Stimulated activated CD8-positive, alpha-beta memory T cell treated with anti-CD3 and anti-CD28 coated beads, Interleukin-15, amount 100 ng/mL, for 24 hours (primary cell): ENCODE results near the gene POGZ.
A peak's percentile ranks its signal among the peaks of the same experiment; 100 is the strongest.
"Not testable (repeated sequence)": the region's sequence is repeated elsewhere in the genome, so short reads cannot be mapped to it uniquely, and the experiment has no call there.

Experiments
- DNase-seq: peaks from one replicate; pipeline ENCODE4 v3.0.0-alpha.2; 2020; ENCODE audit warnings: low read depth

POGZ gene

DNA sequence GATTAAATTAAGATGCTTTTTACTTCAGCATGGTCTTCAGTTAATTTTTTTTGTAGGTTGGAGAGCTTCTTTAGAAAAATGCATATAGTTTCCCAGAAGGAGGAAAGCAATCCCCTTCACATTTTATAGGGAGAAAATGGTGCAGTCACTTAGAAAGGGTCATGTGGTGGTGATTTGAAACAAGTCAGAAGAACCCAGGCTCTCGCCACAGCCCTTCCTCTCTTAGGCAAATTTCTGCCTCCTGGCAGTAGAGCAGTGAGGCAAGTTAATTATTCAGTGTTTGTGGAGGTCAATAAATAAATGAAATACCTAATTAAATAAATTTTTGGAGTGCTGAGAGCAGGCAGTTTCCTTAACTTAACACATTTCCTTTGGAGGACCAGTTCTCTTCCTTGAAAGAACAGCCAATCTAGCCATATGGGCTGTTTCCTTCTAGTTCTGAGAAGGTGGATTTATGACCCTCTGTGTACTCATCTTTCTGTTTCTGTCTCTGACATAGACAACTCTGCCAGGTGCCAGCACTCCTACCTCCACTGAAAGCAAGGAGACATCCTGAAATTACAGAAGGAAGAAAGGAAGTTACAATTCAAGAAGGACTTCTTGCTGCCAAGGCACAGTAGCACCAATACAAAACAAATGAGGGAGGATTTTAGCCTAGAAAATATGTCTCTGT is 19.0 kb upstream of the POGZ start:
- no peak for DNase-seq

DNA sequence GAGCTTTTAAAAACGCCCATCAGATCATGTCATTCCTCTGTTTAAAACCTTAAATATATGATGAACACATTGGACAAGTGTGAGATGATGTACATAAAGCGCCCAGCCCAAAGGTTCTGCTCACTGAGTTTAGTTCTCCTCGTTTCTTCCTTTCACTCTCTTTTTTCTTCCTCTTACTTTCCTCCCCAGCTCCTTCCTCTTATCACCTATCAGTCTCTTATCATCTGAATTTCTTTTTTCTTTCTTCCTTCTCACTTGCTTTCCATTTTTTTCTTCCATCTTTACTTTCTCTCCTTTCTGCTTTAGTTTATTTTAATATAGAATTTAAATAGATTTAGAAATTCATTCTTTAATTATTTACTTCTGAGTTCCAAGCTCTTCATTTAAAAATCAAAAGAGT is 17.8 kb upstream of the POGZ start:
- no peak for DNase-seq

DNA sequence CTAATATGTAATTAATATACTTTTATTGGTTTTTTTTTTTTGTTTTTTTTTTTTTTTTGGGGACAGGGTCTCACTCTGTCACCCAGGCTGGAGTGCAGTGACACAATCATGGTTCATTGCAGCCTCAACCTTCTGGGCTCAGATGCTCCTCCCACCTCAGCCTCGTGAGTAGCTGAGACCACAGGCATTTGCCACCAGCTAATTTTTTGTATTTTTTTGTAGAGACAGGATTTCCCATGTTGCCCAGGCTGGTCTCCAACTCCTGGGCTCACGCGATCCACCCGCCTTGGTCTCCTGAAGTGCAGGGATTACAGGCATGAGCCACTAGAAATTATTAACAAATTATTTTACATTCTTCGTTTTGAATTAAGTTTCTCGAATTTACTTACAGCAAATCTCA is 16.8 kb upstream of the POGZ start:
- no peak for DNase-seq

DNA sequence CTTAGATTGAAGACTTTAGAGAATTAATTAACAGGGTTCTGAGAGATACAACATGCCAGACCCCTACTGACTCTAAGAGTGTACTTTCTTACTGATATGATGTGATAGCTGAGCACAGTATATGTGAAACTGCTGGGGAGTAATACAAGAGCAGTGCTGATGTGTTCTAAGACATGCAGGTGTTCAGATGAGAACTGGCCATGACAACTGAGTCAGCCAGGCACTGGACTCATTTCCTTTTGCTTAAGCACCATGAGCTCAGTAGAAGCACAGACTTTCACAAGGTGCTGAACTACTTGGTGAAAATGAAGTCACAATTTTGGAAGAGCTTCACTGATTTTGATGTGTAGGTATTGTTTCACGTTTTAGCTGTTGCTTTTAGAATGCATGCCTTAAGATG is 15.9 kb upstream of the POGZ start:
- no peak for DNase-seq

DNA sequence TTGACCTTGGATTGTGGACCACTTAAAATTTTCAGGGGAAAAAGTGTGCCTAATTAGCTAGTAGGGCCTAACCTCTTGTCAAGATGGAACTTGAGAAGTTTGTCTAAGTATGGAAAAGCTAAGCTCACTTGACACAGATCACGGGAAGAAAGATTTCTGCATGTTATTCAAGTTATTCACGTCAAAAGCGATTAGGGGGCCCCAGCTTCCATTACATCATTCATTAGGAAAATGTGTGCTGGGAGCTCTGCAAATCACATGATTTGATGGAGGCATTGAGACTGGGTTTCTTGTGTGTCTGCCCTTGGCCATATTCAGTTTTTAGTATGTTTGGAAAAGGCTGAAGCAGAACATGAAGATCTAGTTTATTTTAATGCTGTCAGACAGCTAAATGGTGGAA is 15.5 kb upstream of the POGZ start:
- no peak for DNase-seq

DNA sequence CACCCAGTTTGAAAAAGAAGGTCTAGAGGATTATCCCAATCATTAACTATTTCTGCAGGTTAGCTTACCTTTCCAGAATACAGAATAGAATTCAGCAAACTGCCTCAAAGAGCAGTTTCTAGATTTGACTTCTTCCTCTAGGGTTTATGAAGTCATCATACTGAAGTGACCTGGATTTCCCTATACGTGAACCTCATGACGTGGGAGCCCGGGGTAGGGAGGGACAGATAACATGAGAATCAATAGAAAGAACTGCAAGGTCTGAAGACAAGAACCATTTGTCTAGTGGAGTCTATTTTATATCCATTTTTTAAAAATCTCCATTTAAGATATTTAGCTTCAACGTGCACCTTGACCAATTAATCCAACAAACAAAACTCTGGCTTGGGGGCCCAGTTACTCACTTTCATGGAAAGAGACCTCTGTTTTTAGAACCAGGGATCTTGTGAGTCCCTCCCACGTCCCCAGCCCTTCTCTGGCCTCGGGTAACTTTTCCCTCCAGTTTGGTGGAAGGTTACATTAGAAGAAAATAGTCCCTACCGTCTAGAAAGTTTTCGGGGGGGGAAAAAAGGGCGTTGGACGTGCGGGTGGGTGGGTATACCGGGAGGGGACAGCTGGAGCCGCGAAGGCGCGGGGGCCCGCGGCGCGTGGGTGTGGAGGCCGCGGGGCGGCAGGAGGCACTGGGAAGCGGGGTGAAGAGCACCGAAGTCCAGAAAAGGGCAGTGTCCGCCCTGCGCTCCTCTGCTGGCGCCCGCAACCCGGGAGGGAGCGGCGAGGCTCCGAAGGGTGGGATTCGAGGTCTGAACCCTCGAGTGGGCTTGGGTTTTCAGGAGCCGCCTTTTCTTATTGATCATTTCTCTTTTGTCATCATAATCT is 13.8 kb upstream of the POGZ start:
- DNase-seq = no peak

DNA sequence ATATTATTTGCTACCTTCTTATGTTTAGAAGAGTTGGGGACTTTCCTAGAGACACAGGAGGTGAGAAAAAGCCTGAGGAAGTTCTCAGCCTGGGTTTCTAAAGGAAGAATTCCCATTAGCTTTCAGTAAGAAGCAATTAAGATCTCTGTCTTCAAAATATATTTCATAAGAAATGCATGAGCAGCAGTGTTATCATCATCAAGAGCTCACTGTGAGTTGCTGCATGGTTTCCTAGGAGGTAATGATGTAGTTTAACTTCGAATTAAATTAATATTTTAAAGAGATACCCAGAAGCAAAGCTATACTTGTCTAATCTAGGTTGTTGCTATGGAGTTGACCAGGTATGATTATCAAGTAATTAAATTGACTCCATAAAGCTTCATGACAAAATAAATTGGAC is 5.7 kb upstream of the POGZ start:
- DNase-seq = no peak

DNA sequence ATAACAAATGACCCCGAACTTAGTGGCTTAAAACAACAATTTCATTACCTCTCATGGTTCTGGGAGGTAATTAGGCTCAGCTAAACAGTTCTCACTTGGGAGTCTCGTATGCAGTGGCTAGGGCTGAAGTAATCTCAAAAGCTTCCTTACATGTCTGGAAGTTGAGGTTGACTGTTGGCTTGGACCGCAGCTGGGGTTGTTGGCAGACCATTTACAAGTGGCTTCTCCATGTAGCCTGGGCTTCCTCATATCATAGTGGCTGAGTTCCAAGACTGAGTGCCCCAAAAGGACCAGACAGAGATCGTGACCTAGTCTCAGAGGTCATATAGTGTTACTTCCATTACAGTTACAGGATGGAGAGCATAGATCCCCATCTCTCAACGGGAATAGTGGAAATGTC is 2.4 kb upstream of the POGZ start:
- DNase-seq = no peak

DNA sequence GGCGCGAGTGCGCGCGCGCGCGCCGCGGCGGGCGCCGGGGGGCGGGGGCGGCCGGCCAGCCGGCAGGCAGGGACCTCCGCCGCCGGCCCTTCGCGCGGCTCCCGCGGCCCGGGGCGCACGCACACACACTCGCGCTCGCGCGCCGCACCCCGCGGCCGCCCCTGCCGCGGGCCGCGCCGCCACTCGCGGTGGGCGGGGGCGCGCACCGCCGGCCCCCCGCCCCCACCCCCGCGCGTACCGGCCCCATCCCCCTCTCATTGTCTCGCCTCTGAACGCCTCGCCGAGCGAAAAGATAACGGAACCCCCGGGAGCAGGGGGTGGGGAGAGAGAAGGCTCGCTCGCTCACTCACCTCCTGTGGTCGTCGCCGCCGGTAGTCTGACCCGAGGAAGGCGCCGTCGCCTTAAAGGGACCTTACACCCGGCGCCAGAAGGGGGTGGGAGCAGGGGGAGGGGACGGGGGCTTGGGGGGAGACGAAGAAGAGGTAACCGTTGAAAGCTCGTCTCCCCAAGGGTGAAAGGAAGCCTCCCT is 428 bp downstream of the POGZ start:
- no peak for DNase-seq

DNA sequence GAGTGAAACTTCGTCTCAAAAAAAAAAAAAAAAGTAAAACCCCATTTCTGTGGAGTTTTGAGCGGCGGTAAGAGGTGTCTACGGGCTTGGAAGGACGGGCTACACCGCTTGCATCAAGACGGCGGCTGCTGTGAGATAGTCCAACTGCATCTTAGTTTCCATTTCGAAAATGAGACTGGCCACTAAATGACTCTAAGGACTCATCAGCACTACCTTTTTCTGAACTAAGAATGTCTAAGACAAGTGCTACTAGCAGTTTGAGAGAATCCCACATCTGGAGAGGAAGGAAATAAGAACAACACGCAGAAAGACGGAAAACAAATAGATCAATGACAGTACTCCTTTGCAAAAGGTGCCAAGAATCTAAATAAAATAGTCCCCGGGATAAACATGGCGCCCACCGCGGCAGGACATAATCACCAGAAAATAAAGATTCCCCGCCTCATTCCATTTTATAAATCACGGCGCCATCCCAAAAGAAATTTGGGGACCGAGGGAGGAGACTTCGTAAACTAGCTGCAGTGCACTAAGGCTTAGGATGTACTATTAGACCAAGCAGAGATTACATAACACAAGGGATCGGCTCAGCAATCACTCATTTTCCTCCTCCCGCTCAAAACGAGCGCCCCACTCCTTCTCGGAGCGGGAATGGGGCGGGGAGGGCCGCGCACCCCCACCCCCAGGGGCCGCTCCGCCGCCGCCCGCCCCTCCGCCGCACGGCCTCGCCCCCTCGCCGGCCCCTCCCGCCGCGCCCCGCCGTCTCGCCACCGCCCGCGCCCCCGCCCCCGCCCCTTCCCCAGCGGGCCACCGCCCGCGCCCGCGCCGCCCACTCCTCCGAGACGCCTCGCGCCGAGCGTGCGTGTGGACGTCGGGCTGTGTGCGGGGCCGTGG is 1.1 kb downstream of the POGZ start:
- peak; percentile 12 for DNase-seq

DNA sequence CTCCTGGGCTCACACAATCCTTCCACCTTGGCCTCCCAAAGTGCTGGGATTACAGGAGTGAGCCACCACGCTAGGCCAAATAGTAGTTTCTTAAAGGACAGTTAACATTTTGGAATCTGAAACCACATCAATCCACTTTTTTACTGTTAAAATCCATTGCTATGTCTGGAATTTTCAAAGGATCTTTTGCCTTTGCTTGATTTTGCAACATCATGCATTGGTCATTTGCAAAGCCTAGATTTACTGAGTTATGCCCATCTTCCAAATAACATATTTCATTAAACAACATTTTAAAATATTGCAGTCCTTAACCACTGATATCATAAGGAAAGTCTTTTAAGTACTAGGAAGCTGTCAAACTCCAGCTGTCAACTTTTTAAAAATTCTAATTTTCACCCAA is 3.3 kb downstream of the POGZ start:
- no peak for DNase-seq

DNA sequence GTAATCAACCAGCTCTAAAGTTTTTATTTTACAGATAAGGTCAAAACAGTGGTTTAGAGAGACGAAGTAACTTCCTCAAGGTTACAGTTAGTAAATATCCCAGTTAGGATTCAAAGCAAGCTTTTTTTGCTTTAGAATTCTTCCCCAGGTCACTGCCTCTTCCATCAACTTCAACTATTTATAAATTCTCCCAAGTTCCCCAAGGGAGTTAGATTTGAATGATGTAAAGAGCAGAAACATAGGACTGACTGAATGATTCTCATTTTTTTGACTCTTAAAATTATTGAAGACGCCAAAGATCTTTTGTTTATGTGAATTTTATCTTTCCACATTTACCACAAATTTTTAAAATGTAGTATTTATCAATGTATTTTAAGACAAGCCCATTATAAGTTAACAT is 4.1 kb downstream of the POGZ start:
- no peak for DNase-seq

DNA sequence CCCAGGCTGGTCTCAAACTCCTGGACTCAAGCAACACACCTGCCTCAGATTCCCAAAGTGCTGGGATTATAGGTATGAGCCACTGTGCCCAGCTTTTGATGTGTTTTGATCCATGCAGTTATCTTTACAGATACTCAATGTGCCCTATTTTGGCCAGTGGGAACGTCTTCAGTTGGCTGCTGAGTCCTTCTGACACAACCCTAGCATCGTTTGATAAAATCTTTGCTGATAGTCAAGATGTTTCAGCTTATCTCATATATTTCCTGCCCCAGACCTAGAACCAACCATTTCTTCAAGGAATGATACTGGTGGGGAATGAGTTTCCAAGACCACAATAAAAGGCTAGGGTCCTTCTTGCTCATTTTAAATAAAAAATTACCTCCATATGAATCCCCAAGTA is 11.6 kb downstream of the POGZ start:
- no peak for DNase-seq

DNA sequence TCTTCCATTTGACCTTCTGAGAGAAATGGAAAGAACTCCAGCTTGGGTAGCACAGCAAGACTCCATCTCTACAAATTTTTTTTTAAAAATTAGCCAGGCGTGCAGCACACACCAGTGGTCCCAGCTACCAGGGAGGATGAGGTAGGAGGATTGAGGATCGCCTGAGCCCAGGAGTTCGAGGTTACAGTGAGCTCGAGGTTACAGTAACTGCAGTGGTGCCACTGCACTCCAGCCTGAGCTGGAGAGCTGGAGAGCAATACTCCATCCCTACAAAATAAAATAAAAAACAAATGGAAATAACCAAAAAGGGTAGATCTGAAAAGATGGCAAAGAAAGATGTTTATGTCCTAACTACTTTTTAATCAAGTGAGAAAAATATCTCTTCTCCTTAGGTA is 14.5 kb downstream of the POGZ start:
- DNase-seq = no peak

DNA sequence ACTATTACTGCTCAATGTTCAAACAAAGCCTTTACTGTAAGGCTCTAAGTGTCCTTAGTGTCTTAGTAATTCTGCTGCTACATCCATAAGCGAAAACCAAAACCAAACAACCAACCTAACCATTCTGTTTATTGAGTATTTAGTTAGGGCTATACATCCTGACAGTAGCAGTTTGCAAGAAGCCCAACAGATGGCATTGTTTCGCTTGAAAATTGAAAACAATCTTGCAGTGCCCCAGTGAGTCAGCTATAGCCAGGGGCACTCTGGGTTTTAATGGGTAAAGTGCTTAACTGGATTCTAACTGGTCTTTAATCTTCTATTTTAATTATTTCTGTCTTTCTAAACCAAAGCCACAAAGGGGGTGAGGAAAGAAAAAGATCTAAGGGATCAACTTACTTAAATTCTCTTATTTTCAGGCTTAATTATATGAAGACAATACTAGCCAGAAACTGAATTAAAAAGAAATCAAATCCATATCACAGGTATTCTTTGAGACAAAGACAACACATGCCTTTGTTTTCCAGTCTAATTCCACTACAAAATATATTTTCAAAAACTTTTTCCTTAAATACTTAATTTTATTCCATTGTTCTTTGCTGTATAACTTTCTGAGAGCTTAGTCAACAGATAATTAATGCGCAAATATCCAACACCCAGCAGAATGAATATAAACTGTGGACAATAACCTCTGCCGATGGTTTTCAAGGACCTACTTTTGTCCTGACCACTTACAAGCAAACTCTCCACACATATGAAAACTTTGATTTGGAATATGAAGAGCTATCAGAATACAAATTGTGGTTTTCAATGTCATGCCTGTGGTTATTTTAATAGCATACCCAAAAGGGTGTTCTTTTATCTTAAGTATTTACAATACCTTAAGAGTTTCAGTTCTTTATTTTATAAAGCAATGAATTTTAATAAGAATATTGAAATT is 15.2 kb downstream of the POGZ start:
- no peak for DNase-seq

DNA sequence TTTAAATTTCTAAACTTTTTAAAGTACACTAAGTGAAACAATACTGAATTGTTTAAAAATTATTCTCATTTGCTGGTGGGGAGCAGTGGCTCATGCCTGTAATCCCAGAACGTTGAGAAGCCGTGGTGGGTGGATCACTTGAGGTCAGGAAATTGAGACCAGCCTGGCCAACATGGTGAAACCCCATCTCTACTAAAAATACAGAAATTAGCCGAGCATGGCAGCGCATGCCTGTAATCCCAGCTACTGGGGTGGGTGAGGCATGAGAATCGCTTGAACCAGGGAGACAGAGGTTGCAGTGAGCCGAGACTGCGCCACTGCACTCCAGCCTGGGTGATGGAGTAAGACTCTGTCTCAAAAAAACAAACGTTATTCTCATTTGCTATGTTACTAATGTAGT is 21.9 kb downstream of the POGZ start:
- DNase-seq = not testable (repeated sequence)

DNA sequence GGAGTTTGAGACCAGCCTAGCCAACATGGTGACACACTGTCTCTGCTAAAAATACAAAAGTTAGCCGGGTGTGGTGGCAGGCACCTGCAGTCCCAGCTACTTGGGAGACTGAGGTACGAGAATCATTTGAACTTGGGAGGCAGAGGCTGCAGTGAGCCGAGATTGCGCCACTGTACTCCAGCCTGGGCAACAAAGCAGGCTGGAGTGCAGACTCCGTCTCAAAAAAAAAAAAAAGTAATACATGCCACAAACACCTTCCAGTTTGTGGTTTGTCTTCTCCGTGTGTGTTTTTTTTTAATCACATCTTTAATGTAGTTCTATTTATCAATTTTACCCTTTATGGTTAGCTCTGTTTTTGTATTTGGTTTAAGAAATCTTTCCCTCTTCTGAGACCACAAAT is 22.3 kb downstream of the POGZ start:
- DNase-seq = no peak

DNA sequence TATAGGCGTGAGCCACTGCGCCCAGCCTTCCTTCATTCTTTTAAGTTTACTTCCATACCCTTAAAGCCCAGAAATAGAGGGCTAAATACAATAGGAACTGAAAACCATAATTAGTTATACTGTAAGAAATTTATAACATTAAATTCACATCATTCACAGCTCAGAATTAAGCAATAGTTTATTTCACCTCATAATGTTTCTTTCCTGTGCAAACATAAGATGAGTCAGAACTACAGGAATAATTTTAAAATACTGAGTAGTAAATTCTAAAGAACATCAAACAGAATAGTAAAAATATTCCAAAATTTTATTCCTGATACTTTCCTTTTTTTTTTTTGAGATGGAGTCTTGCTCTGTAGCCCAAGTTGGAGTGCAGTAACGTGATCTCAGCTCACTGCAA is 24.1 kb downstream of the POGZ start:
- DNase-seq = no peak

DNA sequence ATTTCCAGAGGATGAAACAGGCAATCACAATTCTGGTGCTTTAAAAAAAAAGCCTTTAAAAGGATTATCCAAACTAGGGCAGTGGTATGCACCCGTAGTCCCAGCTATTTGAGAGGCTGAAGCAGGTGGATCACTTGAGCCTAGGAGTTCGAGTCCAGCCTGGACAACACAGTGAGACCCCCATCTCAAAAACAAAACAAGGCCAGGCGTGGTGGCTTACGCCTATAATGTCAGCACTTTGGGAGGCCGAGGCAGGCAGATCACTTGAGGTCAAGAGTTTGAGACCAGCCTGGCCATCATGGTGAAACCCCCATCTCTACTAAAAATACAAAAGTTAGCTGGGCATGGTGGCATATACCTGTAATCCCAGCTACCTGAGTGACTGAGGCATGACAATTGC is 25.5 kb downstream of the POGZ start:
- DNase-seq = not testable (repeated sequence)

DNA sequence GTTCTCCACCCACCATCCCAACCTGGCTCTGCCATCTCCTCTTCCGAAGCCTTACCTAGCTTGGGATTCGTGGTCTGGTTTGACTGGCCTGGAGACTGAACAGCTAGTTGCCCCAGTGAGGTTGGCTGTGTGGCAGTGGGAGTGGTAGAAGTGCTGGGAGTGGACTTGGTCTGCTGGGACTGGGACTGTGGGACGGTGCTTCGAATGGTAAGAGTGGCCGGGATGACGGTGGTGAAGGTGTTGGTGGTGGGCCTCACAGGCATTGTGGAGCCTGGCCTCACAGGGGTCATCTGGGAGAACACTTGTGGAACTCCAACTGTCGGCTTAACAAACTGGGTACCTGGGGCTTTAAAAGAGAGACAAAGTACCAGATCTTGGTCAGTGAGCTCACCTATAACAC is 31.2 kb downstream of the POGZ start:
- DNase-seq = no peak

DNA sequence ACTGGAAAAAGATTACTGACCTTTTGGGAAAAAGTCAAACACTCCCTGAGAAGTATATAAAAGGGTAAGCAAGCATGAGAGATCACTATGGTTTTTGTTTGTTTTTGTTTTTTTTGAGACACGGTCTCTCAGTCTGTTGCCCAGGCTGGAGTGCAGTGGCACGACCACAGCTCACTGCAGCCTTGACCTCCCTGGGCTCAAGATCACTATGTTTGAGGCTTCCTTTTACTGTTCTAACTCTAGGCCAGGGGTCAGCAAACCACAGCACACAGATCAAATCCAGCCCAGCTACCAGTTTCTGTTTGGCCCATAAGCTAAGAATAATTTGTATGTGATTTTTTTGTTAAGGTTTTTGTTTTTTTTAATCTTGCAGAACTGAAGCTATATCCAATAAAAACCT is 34.2 kb downstream of the POGZ start:
- DNase-seq = no peak
